Omental fat pad (tissue), 4 donors: Measurements from ENCODE around the gene TANC1. TPM values are rescaled to one million over a fixed set of nuclear protein-coding genes. Genes with fewer than 3 reads are reported as not detected.

Source experiments
- ATAC-seq: fragments of 150-250 bp; one replicate; pipeline ENCODE4 v1.9.1; 2016; ENCODE audit warnings: mild to moderate bottlenecking, moderate library complexity; ENCODE audit not compliant: low FRiP score
- DNase-seq: peaks from one replicate; pipeline ENCODE4 v3.0.0-alpha.2; 2019; ENCODE audit warnings: low spot score
- CTCF ChIP-seq, 3 donors: fragments of 450-650 bp; IDR thresholded peaks; one replicate each; pipeline ENCODE4 v1.5.1; 2016 to 2017; ENCODE audit warnings: antibody characterized with exemption in 3 of 3, mild to moderate bottlenecking in 3 of 3, moderate library complexity in 2 of 3
- total RNA-seq, 4 donors: library from RNA; depleted of rRNA; stranded (reverse); fragments of >200 nt; gene quantifications; one replicate each; pipeline ENCODE4 v1.1.0, GENCODE V29; 2016

The TANC1 gene
- total RNA-seq, 4 donors from 2014 or later: 26.4 to 72.5 (median 34.9) TPM

DNA sequence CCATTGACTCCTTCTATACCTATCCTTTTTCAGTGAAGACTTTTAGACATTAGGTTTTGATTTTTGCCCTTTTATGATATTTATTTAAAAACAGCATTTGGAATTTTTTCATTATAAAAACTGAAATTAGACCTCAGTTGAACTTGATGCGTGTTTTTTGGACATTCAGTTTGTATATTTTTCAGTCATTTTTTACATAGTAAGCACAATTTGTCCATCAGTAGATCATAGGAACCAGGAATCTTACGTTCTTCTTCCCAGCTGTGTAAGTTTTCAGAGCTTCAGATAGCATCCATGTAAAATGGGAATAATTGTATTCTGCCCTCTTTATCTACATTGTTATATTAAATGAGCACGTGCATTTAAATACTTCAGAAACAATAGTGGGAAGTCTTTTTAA lies 208.9 kb downstream of the TANC1 start:
- DNase-seq (no peak), ATAC-seq (no peak)
- no peak for TF ChIP-seq CTCF (IDR thresholded peaks at IDR 0.05)

DNA sequence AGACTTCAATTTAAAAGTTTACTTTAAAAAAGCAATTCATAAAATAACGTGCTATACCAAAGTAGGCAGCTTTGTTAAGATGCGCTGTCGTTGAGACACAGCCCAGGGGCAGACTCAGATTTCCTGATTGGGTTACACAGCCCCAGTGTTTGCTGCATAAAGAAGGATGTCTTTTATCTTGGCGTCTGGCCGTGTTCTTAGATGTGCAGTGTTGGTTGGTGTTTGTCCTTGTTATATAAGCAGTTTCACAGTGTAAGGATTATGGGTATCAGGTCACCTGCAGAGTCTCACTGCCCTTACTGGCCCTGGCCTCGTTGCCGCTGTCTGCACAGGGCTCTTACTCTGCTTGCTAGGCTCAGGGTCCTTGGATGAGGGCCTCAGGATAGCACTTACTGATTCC lies 209.5 kb downstream of the TANC1 start:
- DNase-seq (no peak), ATAC-seq (no peak)
- TF ChIP-seq CTCF (IDR thresholded peaks at IDR 0.05): no peak

DNA sequence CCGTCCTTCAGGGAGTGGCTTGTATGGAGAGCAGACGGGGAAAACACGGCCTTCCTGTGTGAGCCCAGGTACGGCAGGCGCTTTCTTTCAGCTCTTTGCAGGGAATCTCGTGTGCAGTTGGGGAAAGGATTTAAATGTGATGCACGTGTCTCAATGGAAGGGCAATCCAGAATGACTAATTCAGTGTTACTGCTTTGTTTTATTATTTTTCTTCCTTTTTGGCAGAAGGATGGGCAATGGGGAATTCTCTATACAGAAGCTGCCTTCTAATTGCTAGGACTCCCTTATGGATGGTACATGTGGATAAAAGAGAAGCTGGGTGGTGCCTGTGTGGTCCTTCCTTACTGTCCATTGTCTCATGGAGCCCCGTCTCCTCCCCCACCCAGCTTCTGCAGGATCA lies 210.7 kb downstream of the TANC1 start:
- DNase-seq: no peak
- no peak for TF ChIP-seq CTCF (IDR thresholded peaks at IDR 0.05)

DNA sequence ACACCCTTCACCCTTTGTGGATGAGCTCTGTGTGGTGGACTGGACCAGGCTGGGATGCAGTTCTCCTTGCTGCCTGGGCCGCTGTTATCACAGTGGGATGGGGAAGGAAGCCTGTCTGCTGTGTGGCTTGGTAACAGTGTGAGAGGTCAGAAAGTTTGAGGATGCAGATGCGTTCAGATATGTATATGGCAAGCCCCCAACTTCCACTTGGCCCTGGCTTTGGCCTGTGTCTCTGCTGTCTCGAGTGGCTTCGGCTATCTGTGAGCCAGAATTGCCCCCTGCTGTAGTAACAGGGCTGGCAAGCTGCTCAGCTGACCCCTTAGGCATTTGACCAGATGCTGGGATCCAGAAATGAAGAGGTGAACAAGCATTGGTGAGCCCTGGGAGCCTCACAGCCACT lies 211.3 kb downstream of the TANC1 start:
- TF ChIP-seq CTCF (IDR thresholded peaks at IDR 0.05): no peak
- DNase-seq (no peak), ATAC-seq (no peak)

More for the DNA sequence above, 210.7 kb downstream of the TANC1 start:
- ATAC-seq: no peak

DNA sequence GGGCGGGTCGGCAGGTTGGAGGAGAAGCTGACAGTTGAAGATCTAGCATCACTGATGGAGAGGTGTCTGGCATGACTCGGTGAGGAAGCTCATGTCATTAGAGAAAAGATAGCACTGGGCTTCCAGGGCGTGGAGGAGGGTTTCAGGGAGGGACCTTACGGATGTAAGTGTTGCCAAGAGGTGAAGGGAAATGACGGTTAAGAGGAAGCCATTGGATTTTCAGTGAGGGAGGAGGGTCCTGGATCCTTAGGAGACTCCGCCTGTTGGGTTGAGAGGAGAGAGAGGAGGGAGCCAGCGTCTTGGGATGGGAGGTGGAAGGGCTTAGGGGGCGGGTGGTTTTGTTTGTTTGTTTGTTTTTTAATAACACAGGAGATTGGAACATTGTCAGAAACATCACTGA lies 214.9 kb downstream of the TANC1 start:
- DNase-seq (no peak), ATAC-seq (no peak)
- TF ChIP-seq CTCF (IDR thresholded peaks at IDR 0.05): no peak

DNA sequence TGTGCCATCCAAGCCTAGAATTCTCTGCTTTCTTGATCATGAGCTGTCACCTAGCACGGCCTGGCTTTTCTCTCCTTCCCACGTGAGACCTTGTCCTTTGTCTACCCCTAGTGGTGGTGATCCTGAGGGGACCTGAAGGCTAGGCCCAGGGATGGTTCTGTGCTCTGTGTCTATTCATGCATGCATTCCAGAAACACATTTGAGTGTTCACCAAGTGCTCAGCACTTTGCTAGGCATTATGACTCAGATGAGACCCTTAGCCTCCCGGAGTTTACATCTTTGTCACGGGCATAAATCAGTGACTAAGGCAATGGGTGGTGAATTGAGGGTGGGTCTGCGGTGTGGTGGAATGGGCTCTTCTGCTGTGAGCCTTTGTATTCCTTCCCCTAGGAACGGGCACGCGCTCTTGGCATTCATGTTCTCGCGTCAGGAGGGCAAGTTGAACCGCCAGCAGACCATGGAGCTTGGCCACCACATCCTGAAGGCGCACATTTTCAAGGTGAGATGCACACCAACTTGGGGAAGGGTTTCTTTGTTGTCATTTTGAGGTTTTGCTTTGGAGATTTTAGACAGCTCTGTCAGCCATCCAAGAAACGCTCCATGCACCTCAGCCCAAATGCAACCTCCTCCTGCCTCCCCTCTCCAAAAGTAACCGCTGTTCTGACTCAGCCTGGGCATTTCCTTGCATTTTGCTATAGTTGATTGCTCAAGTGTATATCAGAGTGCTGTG lies 217.1 kb downstream of the TANC1 start:
- TF ChIP-seq CTCF (IDR thresholded peaks at IDR 0.05): no peak
- no peak for DNase-seq
- no peak for ATAC-seq

DNA sequence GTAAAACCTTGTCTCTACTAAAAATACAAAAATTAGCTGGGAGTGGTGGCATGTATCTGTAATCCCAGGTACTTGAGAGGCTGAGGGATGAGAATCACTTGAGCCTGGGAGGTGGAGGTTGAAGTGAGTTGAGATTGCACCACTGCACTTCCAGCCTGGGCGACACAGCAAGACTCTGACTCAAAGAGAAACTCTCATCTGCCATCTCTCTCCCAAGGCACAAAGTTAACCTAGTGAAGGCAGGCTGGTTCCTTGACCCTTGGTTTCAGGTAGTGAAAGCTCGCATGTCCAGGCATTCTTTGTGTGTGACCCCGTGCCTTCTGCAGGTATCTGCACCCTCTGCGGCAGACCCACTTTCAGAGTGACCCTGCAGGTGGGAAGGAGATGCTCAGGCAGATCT lies 218.0 kb downstream of the TANC1 start:
- TF ChIP-seq CTCF (IDR thresholded peaks at IDR 0.05): no peak
- ATAC-seq: no peak
- DNase-seq: no peak
